ENCODE results near the gene APBB3. TPM values are rescaled to one million over a fixed set of nuclear protein-coding genes. Genes with fewer than 3 reads are reported as not detected.

APBB3 gene
- total RNA-seq, 2 donors from 2014 or later = 36.4 to 41.4 TPM

DNA sequence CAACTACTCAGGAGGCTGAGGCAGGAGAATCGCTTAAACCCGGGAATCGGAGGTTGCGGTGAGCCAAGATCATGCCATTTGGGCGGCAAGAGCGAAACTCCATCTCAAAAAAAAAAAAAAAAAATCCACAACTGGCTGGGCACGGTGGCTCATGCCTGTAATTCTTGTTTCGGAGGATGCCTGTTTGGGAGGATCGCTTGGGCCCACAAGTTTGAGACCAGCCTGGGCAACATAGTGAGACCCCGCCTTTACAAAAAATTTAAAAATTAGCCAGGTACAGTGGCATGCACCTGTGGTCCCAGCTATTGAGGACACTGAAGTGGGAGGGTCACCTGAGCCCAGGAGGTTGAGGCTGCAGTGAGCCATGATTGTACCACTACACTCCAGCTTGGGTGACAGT is 18.8 kb downstream of the APBB3 start:
- H3K27ac ChIP-seq (ENCODE audit: low read depth, low read length) = no peak overlapping the region

DNA sequence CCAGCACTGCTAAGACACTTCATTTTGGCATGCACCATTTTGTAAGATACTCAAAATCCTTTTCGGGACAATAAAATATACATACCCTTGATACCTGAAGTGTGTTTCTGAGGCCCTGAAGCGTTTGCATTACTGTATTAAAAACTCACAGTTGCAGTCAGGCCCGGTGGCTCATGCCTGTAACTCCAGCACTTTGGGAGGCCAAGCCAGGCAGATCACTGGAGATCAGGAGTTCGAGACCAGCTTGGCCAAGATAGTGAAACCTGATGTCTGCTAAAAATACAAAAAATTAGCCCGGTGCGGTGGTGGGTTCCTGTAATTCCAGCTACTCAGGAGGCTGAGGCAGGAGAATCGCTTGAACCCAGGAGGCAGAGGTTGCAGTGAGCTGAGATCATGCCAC is 19.4 kb downstream of the APBB3 start:
- H3K27ac ChIP-seq (ENCODE audit: low read depth, low read length) = no peak overlapping the region
- no peaks in the 10 kb centered on the region for H3K9me3 ChIP-seq (ENCODE audit: control insufficient read depth, low read length)
- no peaks in the 10 kb centered on the region for H3K27me3 ChIP-seq (ENCODE audit: control insufficient read depth, insufficient read depth, low read length, poor library complexity, severe bottlenecking)
- no peak overlapping the region for H3K9ac ChIP-seq (ENCODE audit: extremely low read depth, low read length, poor library complexity, severe bottlenecking)
- no peaks in the 10 kb centered on the region for H3K27me3 Mint-ChIP-seq (ENCODE audit: insufficient read depth)
- H3K9me3 Mint-ChIP-seq = no peaks in the 10 kb centered on the region
- no peak overlapping the region for H3K4me3 ChIP-seq (ENCODE audit: low read length)
- H3K4me1 Mint-ChIP-seq = peaks cover 21% of the 10 kb centered on the region
- TF ChIP-seq, protein P1, sequence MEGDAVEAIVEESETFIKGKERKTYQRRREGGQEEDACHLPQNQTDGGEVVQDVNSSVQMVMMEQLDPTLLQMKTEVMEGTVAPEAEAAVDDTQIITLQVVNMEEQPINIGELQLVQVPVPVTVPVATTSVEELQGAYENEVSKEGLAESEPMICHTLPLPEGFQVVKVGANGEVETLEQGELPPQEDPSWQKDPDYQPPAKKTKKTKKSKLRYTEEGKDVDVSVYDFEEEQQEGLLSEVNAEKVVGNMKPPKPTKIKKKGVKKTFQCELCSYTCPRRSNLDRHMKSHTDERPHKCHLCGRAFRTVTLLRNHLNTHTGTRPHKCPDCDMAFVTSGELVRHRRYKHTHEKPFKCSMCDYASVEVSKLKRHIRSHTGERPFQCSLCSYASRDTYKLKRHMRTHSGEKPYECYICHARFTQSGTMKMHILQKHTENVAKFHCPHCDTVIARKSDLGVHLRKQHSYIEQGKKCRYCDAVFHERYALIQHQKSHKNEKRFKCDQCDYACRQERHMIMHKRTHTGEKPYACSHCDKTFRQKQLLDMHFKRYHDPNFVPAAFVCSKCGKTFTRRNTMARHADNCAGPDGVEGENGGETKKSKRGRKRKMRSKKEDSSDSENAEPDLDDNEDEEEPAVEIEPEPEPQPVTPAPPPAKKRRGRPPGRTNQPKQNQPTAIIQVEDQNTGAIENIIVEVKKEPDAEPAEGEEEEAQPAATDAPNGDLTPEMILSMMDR (conservative IDR thresholded peaks at IDR 0.05) = no peak
- 95% methylated on average over 7 of the region's 7 CpGs for WGBS, 2 experiments (ENCODE audit: insufficient coverage in 1 of 2, insufficient read length in 1 of 2)
- DNase-seq = no peak
- H3K36me3 ChIP-seq (ENCODE audit: control insufficient read depth, insufficient read depth, low read length) = peaks cover 74% of the 10 kb centered on the region
- peaks cover 18% of the 10 kb centered on the region for H3K4me1 ChIP-seq (ENCODE audit: control insufficient read depth, insufficient read depth, low read length)
- H3K4me3 Mint-ChIP-seq = no peak overlapping the region
- H3K36me3 Mint-ChIP-seq (ENCODE audit: low read depth) = peaks cover 56% of the 10 kb centered on the region
- H3K27ac Mint-ChIP-seq = no peak overlapping the region

More for the DNA sequence above, 18.8 kb downstream of the APBB3 start:
- 88 to 89% methylated on average over 6 to 10 of the region's 10 CpGs for WGBS, 2 experiments (ENCODE audit: insufficient coverage in 1 of 2, insufficient read length in 1 of 2)
- TF ChIP-seq, protein P1 (conservative IDR thresholded peaks at IDR 0.05) = no peak
- H3K36me3 Mint-ChIP-seq (ENCODE audit: low read depth) = peaks cover 56% of the 10 kb centered on the region
- H3K27ac Mint-ChIP-seq = no peak overlapping the region
- Histone ChIP-seq H3K27me3 (ENCODE audit: control insufficient read depth, insufficient read depth, low read length, poor library complexity, severe bottlenecking) (no peaks in the 10 kb centered on the region), H3K4me1 (ENCODE audit: control insufficient read depth, insufficient read depth, low read length) (peaks cover 18% of the 10 kb centered on the region), H3K4me3 (ENCODE audit: low read length) (no peak overlapping the region), H3K9me3 (ENCODE audit: control insufficient read depth, low read length) (no peaks in the 10 kb centered on the region), H3K36me3 (ENCODE audit: control insufficient read depth, insufficient read depth, low read length) (peaks cover 74% of the 10 kb centered on the region), H3K9ac (ENCODE audit: extremely low read depth, low read length, poor library complexity, severe bottlenecking) (no peak overlapping the region)
- H3K4me3 Mint-ChIP-seq = no peak overlapping the region
- DNase-seq = no peak
- H3K4me1 Mint-ChIP-seq = peaks cover 21% of the 10 kb centered on the region
- H3K9me3 Mint-ChIP-seq = no peaks in the 10 kb centered on the region
- H3K27me3 Mint-ChIP-seq (ENCODE audit: insufficient read depth) = no peaks in the 10 kb centered on the region

DNA sequence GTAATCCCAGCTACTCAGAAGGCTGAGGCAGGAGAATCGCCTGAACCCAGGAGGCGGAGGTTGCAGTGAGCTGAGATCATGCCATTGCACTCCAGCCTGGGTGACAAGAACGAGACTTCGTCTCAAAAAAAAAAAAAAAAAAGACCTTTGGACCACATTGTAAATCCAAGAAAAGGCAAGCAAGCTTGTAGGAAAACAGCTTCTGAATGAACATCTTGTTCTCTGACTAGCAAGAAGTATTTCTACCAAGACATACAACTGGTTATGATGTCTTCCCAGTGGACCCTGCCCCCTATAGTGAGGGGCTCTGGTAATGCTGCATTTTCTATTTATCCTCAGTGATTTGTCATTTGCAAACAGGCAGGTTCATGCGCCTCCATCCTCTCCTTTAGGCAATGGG is 21.4 kb downstream of the APBB3 start:
- Mint-ChIP-seq H3K4me1 (peaks cover 10% of the 10 kb centered on the region), H3K27me3 (ENCODE audit: insufficient read depth) (no peaks in the 10 kb centered on the region), H3K9me3 (no peaks in the 10 kb centered on the region), H3K4me3 (no peak overlapping the region), H3K36me3 (ENCODE audit: low read depth) (peaks cover 66% of the 10 kb centered on the region), H3K27ac (no peak overlapping the region)
- Histone ChIP-seq H3K4me1 (ENCODE audit: control insufficient read depth, insufficient read depth, low read length) (peaks cover 12% of the 10 kb centered on the region), H3K9ac (ENCODE audit: extremely low read depth, low read length, poor library complexity, severe bottlenecking) (no peak overlapping the region), H3K27me3 (ENCODE audit: control insufficient read depth, insufficient read depth, low read length, poor library complexity, severe bottlenecking) (no peaks in the 10 kb centered on the region), H3K27ac (ENCODE audit: low read depth, low read length) (no peak overlapping the region), H3K4me3 (ENCODE audit: low read length) (no peak overlapping the region), H3K36me3 (ENCODE audit: control insufficient read depth, insufficient read depth, low read length) (peaks cover 75% of the 10 kb centered on the region), H3K9me3 (ENCODE audit: control insufficient read depth, low read length) (no peaks in the 10 kb centered on the region)
- WGBS, 2 experiments (ENCODE audit: insufficient coverage in 1 of 2, insufficient read length in 1 of 2) = 92 to 98% methylated on average over 5 of the region's 5 CpGs
- TF ChIP-seq, protein P1 (conservative IDR thresholded peaks at IDR 0.05) = no peak
- DNase-seq = no peak
